NCI-H2107 treated with DMSO at 0.1 percent for 48 hours (cell line): Measurements from ENCODE around the gene SMTN.
"Not testable (repeated sequence)": the region's sequence is repeated elsewhere in the genome, so short reads cannot be mapped to it uniquely, and the experiment has no call there.

ENCODE experiments used
- DNase-seq: peaks from one replicate; lab custom pipeline; 2025; ENCODE audit not compliant: unreplicated experiment; lab: John Stamatoyannopoulos, UW

Gene SMTN

DNA sequence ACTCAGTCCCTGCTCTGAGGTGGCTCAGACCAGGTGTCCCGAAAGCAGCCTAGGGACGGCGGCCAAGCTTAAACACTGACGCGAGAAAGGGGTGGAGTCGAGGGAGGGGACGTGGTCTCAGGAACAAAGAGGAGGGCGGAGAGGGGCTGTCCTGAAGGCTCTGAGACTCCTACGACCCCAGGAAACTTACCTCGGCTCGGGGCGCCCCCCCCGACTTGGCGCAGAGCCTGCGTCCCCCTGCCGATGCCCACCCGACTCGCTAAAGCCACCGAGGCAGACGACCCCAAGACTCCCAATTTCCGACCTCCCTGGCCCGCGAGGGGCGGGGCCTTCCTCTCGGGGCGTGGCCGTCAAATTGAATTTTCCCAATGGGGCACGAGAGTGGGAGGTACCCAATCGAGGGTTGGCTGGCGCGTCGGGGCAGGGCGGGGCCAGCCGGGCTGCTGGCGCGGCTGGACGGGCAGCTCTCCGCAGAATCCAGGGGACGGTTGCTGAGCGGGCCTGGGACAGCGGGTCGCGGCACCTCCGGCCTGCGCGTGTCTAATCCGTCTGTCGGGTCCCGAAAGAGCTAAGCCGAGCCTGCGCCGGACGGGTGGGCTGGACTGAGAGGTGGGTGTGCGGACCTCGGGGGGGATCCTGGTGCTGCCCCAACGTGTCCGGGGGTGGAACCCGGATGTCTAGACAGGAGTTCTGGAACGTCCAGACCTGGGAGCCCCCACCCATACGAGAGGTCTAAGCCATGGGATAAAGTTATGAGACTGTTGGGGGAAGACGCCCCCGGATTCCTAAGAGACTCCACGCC is at the start of gene SMTN:
Gene SMTN (plus strand): TSS at position 471 of the 802 bp plus-strand sequence. CDS start 1,941 bp downstream, outside the sequence.
- DNase-seq = peak; percentile 59

GRCh38 chr22:31036671-31037550 is 44.2 kb upstream of the SMTN start:
- no peak for DNase-seq

GRCh38 chr22:31038686-31039085 is 42.4 kb upstream of the SMTN start:
- no peak for DNase-seq

GRCh38 chr22:31039393-31039792 is 41.7 kb upstream of the SMTN start:
- DNase-seq = no peak

GRCh38 chr22:31040542-31041398 is 40.3 kb upstream of the SMTN start:
- DNase-seq = no peak

GRCh38 chr22:31044262-31044861 is 36.8 kb upstream of the SMTN start:
- DNase-seq = no peak

DNA sequence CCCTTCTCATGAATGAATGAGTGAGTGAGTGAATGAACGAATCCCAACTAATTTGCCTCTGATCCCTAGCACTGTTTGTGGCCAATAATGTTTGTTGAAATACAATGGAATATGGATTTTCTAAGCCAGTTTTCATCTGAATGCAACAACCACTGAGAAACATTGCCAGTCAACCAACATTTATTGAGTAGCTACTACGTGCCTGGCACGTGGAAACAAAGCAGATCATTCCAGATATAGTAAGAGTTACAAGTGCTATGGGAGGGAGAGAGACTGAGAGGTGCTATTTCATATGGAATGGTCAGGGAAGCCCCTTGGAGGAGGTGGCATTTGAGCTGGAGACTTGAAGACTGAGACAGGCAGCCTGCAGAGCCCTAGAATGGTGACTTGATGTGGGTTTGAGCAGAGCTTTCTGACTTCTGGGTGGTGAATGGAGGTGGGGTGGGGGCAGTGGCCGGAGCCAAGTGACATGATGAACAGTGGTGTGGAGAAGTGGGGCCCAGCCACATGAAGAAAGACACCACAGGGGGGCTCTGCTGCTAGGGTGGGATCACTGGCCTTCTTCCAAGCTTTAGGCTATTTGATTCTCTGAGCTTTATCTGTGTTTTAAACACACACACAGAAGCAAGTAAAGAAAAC is 35.1 kb upstream of the SMTN start:
- no peak for DNase-seq

GRCh38 chr22:31046539-31047226 is 34.4 kb upstream of the SMTN start:
- no peak for DNase-seq

DNA sequence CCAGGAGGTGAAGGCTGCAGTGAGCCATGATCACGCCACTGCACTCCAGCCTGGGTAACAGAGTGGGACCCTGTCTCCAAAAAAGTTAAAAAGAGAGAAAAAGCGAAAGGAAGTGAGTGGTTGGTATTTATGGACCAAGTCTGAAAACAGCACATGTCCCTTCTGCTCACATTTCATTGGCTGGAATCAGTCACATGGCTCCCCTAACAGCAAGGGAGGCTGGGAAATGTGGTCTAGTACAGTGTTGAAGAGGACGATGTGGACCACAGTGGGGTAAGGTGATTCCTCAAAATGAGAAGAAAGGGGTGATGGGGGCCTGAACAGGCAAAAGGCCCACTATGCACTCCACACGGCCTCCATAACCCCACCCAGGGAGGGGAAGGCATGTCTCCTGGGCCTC is 32.5 kb upstream of the SMTN start:
- DNase-seq = no peak

DNA sequence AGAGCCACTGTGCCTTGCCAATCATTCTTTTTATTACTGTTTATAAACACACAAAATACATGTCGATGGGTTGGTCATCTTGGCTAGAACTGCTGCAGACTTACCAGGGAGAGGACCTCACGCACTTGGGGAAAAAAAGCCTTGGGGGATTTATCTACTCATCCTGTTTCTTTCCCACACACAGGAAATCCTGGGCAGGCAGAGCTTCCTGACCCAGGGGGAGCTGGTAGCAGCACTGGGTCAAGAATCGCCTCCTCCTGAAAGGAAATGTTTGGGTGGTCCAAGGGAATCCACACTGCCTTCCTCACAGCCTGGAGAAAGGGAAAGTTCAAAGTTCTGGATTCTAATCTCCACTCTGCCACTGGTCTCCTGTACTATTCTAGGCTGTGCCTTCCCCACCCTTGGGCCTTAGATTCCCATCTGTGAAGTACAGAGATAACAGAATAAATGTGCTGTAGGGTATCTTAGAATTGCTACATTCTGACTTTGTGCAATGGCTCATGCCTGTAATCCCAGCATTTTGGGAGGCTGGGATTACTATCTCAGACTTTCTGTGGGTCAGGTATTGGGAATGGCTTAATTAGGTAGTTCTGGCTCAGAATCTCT is 31.2 kb upstream of the SMTN start:
- DNase-seq = no peak

GRCh38 chr22:31055117-31055634 is 25.9 kb upstream of the SMTN start:
- no peak for DNase-seq

GRCh38 chr22:31055635-31056159 is 25.4 kb upstream of the SMTN start:
- DNase-seq = peak; percentile 3

- DNase-seq = no peak
These were observed 24.0 kb upstream of the SMTN start for GRCh38 chr22:31056986-31057599.

DNA sequence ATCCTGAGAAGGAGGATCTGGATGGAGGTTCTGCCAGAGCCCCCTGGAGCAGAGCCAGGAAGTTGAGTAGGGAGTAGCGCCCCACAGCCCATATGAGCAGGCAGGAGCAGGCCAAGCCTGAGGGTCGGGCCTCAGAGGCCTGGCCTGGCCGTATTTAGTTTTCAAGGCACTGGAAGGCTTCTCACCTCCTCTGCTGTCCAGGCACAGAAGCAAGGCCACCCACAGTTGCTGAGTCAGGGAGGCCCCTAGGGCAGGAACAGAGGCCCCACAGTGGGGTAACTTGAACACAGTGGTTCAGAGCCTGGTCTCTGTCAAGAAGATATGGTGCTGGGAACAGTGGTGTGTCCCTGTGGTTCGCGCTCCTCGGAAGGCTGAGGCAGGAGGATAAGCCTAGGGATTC is 21.5 kb upstream of the SMTN start:
- not testable (repeated sequence) for DNase-seq

GRCh38 chr22:31062566-31063230 is 18.4 kb upstream of the SMTN start:
- DNase-seq = no peak

- DNase-seq = no peak
These were observed 16.7 kb upstream of the SMTN start for GRCh38 chr22:31064369-31064768.

DNA sequence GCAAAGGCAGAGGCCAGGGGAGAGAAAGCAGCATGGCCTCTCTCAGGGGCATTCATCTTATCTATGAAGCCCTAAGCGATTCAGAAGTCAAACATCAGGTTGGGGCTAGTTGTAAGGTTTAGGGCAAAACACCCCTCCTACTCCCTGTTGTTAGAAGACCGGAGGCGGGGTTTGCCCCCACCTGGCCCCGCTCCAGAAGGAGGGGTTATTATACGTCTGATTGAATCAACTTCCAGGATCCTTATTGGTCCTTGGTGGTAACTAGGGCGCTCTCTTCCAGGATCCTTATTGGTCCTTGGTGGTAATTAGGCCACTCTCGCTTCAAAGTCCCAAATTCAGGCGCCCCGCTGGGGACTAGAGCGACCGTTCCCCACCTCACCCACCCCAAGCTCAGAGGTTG is 12.1 kb upstream of the SMTN start:
- DNase-seq = no peak
